GM18508 (cell line): ENCODE results near the gene PGA4.
"Not testable (repeated sequence)": the region's sequence is repeated elsewhere in the genome, so short reads cannot be mapped to it uniquely, and the experiment has no call there.

Experiments
- ATAC-seq: cut with Tn5 transposase; IDR thresholded peaks from one replicate; pipeline ENCODE4 v1.9.1; 2021; ENCODE audit warnings: moderate number of reproducible peaks; ENCODE audit not compliant: insufficient read depth, unreplicated experiment

Gene PGA4

GRCh38 chr11:61222047-61222446, at the start of gene PGA4:
PGA4 (plus strand) TSS chr11:61222347; CDS start chr11:61222401, 54 bp downstream.
- ATAC-seq = not testable (repeated sequence)

DNA sequence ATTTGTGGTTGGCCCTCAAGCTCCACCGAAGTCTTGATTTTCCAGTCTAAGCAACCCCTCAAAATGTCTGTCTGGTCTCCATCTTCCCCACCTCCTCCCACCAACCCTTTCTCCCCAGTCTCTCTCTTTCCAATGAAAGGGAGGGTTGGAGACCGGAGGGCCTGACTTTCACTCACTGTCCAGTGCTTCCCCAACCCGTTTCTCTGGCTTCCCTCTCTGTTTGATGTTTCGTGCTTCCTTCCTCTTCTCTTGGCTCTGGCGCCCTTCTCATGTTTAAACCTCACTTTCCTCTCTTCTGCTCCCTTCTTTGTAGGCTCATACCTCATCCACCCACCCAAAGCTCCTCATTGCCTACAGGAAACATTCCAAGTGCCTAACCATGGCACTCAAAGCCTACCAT, 49.8 kb upstream of the PGA4 start:
- no peak for ATAC-seq

- ATAC-seq = no peak
Measured at GRCh38 chr11:61172888-61173287, 49.3 kb upstream of the PGA4 start.

DNA sequence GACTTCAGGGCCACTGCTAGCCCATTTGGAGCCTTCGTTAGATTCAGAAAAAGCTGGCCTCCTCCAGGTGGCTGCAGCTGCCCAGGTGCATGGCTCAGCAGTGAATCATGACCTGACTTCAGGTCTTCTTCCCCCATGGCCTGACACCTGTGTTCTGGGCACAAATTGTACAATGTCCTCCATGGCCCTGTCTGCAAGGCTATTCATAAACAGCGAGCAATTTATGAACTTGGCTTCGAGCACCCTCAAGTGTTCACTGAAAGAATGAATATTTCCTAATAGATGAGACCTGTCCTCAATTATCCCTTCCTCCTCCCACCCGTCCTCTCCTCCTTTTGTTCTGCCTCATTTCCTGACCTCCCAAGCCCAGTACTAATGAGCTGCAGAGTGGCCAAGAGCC, 48.7 kb upstream of the PGA4 start:
- no peak for ATAC-seq

DNA sequence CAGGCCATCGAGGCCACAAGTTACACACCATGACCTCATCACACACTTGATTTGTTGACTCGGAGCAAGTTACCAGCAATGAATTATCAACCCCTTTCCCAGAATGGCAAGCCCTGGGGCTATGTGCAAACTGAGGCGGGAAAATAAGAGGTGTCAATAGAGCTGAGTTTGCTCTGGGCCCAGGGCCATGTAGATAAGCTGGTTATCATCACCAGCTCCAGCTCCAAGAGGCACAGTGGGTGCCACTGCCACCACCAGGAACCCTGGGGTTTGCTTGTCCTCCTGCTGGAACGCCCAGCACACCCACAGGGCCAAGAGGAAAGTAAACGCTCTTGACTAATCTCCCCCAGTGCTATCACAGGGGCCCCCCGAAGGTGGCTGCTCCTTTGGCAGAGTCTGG, 47.9 kb upstream of the PGA4 start:
- ATAC-seq = no peak

DNA sequence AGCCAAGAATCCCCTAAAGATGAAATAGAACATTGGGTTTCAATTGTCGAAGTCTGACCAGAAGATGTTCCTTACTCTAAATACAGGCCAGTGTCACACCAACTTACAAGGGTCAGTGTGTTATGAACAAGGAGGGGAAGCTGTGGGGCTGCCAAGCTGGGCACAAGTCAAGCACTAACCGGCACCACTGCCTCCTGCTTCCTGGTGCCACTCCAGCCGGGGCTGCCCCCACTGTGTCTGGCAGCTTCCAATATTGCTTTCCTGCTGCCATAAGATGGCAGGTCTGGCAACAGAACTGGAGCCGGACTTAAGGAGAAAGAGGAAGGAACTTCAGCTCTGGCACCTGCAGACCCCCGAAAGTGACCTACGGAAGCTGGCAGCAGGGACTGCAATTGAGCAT, 47.2 kb upstream of the PGA4 start:
- ATAC-seq = no peak

- ATAC-seq = no peak
Measured at GRCh38 chr11:61176446-61176845, 45.7 kb upstream of the PGA4 start.

DNA sequence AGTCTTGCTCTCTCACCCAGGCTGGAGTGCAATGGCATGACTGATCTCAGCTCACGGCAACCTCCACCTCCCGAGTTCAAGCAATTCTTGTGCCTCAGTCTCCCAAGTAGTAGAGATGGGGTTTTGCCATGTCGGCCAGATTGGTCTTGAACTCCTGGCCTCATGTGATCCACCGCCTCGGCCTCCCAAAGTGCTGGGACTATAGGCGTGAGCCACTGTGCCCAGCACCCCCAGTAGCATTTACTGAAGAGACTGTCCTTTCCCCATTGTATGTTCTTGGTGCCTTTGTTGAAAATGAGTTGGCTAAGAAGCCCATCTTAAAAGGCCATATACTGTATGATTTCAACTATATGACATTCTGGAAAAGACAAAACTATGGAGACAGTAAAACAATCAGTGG, 41.9 kb upstream of the PGA4 start:
- ATAC-seq = not testable (repeated sequence)

- no peak for ATAC-seq
Measured at GRCh38 chr11:61181489-61181888, 40.7 kb upstream of the PGA4 start.

- no peak for ATAC-seq
Measured at GRCh38 chr11:61183645-61184044, 38.5 kb upstream of the PGA4 start.

DNA sequence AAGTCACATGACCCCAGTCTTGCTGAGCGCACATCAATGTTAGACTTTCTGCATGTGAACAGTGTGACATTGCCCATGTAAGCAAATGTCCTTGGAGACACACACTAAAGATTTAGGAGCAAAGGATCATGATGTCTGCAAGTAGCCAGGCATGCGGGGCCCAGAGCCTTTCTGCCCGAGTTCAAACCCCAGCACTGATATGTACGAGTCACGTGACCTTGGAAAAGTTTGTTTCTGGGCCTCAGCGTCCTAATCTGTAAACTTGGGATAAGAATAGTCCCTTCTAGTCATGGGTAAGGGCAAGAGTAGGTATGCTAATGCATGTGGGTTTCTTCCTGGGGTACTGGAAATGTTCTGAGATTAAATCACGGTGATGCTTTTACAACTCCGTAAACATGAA, 35.6 kb upstream of the PGA4 start:
- no peak for ATAC-seq

DNA sequence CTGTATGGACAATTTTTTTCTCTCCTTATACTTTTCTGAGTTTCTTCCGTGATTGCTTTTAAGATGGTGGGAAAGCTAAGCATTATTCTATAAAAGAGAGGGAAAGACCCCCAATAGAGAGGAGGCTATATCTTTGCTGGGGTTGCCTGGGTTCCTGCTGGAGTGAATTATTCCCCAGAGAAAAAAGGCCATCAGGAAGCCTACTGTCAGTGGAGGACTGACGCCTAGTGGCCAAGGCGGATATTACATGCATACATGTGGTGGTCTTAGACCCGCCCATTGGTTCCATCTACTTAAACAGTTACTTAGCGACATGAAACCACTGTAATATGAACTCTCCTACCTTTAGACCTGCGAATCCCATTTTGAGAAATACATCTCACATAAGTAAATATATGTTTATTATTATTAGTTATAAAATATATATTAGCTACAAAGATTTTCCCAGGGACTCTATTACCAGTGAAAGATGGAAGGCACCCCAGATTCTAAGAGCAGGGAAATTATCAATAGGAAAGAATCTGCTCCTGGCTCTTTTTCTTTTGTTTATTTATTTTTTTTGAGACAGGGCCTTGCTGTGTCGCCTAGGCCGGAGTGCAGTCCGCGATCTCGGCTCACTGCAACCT, 34.5 kb upstream of the PGA4 start:
- ATAC-seq = no peak

DNA sequence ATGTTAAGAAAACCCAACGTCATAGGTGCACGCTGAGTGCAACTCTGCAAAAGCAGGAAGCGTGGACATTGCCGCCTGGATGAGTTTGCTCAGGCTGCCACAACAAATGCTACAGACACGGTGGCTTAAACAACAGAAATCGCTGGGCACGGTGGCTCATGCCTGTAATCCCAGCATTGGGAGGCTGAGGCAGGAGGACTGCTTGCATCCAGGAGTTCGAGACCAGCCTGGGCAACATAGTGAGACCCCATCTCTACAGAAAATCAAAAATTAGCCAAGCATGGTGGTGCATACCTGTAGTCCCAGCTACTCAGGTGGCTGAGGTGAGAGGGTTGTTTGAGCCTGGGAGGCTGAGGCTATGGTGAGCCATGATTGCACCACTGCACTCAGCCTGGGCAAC, 32.2 kb upstream of the PGA4 start:
- ATAC-seq = no peak

DNA sequence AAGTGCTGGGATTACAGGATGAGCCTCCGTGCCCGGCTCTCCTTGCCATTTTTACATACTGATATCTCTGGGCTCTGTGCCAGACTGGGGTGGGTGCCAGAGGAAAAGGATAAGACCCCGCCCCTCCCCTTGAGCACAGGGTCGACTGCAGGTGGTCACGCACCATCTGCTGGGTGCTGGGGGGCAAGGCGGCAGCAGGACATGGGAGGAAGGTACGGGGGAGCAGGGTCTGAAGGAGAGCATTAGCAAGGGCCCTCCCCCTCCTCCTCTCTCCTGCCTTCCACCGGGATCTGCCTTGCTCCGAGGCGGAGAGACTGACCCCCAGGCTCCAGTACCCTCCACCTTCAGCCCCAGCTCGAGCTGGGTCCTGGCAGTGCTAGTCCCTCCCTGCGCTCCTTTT, 28.6 kb upstream of the PGA4 start:
- no peak for ATAC-seq

DNA sequence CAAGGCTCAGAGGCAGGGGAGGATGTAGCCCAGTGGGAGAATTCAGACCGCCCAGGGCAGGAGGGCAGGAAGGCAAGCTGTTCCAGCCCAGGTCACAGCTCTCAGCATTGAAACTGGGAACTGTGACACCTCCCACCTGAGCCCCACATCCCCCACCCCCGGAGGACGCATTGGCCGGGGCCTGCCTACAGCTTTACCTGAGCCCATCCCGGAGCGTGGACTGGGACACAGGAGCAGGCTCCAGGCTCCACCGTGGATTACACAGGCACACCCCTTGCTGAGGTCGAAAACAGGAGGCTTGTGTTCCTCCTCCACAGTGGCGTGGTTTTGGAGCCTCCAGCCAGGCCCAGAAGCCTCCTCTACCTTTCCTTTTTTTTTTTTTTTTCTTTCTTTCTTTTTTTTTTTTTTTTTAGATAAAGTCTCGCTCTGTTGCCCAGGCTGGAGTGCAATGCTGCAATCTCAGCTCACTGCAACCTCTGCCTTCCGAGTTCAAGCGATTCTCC, 27.9 kb upstream of the PGA4 start:
- no peak for ATAC-seq

DNA sequence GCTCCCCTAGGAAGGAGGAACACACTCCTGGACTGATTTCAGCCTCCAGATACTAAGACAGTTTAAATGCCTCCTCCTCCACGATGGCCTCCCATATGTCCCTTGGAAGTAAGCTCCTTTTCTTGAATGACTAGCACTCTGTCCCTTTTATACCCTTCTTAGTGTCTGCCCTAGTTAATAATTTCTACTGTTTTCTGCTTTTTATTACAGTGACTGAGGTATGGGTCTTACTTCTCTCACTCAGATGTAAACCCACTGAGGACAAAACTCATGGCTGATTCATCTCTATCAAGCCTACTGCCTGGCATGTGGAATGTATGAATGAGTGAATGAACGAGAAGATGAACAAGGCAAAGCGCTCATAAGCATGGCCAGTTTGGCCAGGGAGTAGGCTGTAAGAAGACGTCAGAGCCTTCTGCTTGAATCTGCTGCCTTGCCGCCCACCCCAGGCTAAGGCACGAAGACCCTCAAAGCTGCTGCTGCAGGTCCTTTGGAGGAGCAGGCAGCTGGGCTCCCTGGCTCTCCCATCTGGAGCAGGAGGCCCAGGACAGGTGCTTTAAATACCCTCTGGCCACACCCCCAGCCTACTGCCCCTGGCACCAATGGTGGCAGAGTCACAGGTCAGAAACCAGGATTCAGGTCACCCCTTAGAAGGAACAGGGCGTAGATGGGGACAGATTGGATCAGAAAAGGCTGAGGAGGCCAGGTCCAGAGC, 27.0 kb upstream of the PGA4 start:
- no peak for ATAC-seq

DNA sequence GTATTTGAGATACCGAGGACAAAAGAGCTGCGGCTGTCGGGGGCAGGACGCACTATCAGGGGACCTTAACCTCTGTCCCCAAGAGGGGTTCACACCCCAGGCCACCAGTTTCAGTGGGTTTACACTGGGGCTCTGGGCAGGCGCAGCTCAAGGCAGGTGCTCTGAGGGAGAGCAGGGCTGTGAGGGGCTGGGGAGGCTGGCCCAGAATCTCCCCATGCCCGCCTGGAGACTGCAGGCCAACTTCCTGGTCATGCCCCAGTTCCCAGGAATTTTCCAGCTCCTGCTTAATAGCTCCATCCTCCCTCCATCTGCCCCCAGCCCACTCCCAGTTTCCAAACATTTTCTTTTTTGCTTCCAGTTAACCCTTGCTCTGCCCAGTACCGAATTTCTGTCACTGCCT, 26.4 kb upstream of the PGA4 start:
- ATAC-seq = no peak

DNA sequence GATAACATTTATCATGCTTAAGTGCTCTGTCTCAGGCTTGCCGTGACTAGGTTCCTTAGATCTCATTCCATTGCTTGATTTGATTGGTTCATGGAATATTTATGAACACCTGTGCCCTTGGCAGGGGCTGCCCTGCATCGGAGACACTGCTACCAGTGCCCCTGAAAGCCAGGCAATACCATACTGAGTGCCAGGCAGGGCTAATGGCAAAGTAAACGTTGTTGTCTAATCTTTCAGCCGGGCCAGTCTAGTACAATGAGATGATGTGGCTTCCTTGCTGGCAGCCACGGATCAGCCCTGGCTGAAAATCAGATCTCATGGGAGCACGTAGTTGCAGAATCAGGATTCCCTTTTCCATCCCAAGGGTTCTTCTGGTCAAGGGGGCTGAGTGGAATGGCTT, 23.8 kb upstream of the PGA4 start:
- ATAC-seq = no peak

- no peak for ATAC-seq
Measured at GRCh38 chr11:61198948-61199523, 23.1 kb upstream of the PGA4 start.

DNA sequence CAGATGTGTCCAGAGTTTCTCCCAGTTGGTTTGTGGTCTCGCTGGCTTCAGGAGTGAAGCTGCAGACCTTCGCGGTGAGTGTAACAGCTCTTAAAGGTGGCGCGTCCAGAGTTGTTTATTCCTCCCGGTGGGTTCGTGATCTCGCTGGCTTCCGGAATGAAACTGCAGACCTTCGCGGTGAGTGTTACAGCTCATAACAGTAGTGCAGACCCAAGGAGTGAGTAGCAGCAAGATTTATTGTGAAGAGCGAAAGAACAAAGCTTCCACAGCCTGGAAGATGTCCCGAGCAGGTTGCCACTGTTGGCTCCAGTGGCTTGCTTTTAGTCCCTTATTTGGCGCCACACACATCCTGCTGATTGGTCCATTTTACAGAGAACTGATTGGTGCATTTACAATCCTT, 20.7 kb upstream of the PGA4 start:
- ATAC-seq = no peak

- ATAC-seq = not testable (repeated sequence)
Measured at GRCh38 chr11:61202950-61203746, 19.0 kb upstream of the PGA4 start, which contains the start of gene PGA3. PGA3 (plus strand) TSS chr11:61203515; CDS start chr11:61203565, 50 bp downstream.
